HG02759 (cell line): ENCODE data around the gene MRPL54.

Source experiments
- ATAC-seq: cut with Tn5 transposase; IDR thresholded peaks from one replicate; pipeline ENCODE4 v1.9.1; 2021; ENCODE audit warnings: mild to moderate bottlenecking, moderate library complexity; ENCODE audit not compliant: unreplicated experiment

The MRPL54 gene

GRCh38 chr19:3762501-3763459 lies at the start of gene MRPL54:
MRPL54 (plus strand) TSS chr19:3762682; CDS start chr19:3762701, 19 bp downstream.
- peak; percentile 82 for ATAC-seq

- no peak for ATAC-seq
Measured at GRCh38 chr19:3716147-3716668, 46.3 kb upstream of the MRPL54 start.

- no peak for ATAC-seq
Measured at GRCh38 chr19:3719868-3720267, 42.6 kb upstream of the MRPL54 start.

- ATAC-seq, result no peak
Measured at GRCh38 chr19:3720349-3720917, 42.0 kb upstream of the MRPL54 start.

- no peak for ATAC-seq
Measured at GRCh38 chr19:3721131-3721886, 41.2 kb upstream of the MRPL54 start.

- no peak for ATAC-seq
Measured at GRCh38 chr19:3721887-3722442, 40.5 kb upstream of the MRPL54 start.

GRCh38 chr19:3722443-3723109 lies 39.9 kb upstream of the MRPL54 start:
- no peak for ATAC-seq

- no peak for ATAC-seq
Measured at GRCh38 chr19:3723110-3723488, 39.4 kb upstream of the MRPL54 start.

GRCh38 chr19:3723883-3724282 lies 38.6 kb upstream of the MRPL54 start:
- ATAC-seq, result no peak

- no peak for ATAC-seq
Measured at GRCh38 chr19:3725121-3725520, 37.4 kb upstream of the MRPL54 start.

GRCh38 chr19:3725640-3726310 lies 36.7 kb upstream of the MRPL54 start:
- ATAC-seq, result no peak

- ATAC-seq, result no peak
Measured at GRCh38 chr19:3730457-3730958, 32.0 kb upstream of the MRPL54 start.

- ATAC-seq, result no peak
Measured at GRCh38 chr19:3732108-3732507, 30.4 kb upstream of the MRPL54 start.

GRCh38 chr19:3733549-3734309 lies 28.8 kb upstream of the MRPL54 start:
- no peak for ATAC-seq

- ATAC-seq, result no peak
Measured at GRCh38 chr19:3734310-3734600, 28.2 kb upstream of the MRPL54 start.

- ATAC-seq, result no peak
Measured at GRCh38 chr19:3736106-3736724, 26.3 kb upstream of the MRPL54 start.

GRCh38 chr19:3737487-3738205 lies 24.8 kb upstream of the MRPL54 start:
- ATAC-seq, result no peak
